Measurements from ENCODE around the gene PRDM16. TPM values are rescaled to one million over a fixed set of nuclear protein-coding genes. Genes with fewer than 3 reads are reported as not detected.

PRDM16 gene
- polyA plus RNA-seq, 2 of the 4 experiments (the other 2 are of a cell fraction) = 0.03 to 0.35 TPM

DNA sequence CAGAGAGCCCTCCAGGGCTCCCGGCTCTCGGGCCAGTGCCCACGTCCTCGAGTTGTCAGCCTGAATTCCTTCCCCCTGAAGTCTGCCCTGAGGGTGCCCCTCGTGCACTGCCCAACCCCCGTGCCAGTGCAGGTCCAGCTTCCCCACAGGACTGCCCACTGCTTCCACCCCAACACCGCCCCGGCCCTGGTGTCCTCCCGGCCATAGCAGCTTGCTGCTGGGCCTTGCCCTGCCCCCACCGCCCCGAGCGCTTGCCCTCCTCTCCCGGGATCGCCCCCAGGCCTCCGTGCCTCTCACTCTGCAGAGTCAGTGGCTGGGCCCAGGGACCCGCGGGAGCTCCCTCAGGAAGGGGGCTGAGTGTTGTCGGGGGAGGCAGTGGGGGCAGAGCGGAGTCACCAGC lies 361.4 kb downstream of the PRDM16 start:
- Histone ChIP-seq H3K4me1 (no peaks in the 10 kb centered on the region), H3K4me3 (no peak overlapping the region), H3K4me2 (no peak overlapping the region), H3K9me3 (no peaks in the 10 kb centered on the region), H3K27ac (no peak overlapping the region)
- POLR2A ChIA-PET = no interaction called here
- FAIRE-seq (no peak), DNase-seq (ENCODE audit: low read depth in 1 of 2, low spot score in 1 of 2) (no peak), ATAC-seq (no peak)
- no peak for TF ChIP-seq ATOH8 (CRISPR knock-in tag; IDR thresholded peaks at IDR 0.05; ENCODE audit: low read depth)
- TF ChIP-seq ZC3H11A (IDR thresholded peaks at IDR 0.05) = no peak
- TF ChIP-seq, protein P1, sequence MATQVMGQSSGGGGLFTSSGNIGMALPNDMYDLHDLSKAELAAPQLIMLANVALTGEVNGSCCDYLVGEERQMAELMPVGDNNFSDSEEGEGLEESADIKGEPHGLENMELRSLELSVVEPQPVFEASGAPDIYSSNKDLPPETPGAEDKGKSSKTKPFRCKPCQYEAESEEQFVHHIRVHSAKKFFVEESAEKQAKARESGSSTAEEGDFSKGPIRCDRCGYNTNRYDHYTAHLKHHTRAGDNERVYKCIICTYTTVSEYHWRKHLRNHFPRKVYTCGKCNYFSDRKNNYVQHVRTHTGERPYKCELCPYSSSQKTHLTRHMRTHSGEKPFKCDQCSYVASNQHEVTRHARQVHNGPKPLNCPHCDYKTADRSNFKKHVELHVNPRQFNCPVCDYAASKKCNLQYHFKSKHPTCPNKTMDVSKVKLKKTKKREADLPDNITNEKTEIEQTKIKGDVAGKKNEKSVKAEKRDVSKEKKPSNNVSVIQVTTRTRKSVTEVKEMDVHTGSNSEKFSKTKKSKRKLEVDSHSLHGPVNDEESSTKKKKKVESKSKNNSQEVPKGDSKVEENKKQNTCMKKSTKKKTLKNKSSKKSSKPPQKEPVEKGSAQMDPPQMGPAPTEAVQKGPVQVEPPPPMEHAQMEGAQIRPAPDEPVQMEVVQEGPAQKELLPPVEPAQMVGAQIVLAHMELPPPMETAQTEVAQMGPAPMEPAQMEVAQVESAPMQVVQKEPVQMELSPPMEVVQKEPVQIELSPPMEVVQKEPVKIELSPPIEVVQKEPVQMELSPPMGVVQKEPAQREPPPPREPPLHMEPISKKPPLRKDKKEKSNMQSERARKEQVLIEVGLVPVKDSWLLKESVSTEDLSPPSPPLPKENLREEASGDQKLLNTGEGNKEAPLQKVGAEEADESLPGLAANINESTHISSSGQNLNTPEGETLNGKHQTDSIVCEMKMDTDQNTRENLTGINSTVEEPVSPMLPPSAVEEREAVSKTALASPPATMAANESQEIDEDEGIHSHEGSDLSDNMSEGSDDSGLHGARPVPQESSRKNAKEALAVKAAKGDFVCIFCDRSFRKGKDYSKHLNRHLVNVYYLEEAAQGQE (IDR thresholded peaks at IDR 0.05) = no peak
- no peak for TF ChIP-seq RNF2 (IDR thresholded peaks at IDR 0.05; ENCODE audit: borderline replicate concordance, low read depth)
- no peak for TF ChIP-seq KDM5A (IDR thresholded peaks at IDR 0.05)
- TF ChIP-seq FOSL2 (IDR thresholded peaks at IDR 0.05) = no peak
- TF ChIP-seq FOSL2 (CRISPR knock-in tag; IDR thresholded peaks at IDR 0.05) = no peak
- no peak for TF ChIP-seq ZSCAN20 (CRISPR knock-in tag; IDR thresholded peaks at IDR 0.05)
- no peak for TF ChIP-seq TP53 (CRISPR knock-in tag; IDR thresholded peaks at IDR 0.05)
- no peak for TF ChIP-seq JUNB (IDR thresholded peaks at IDR 0.05)
- no peak for TF ChIP-seq NPAS2 (CRISPR knock-in tag; IDR thresholded peaks at IDR 0.05; ENCODE audit: borderline replicate concordance)
- TF ChIP-seq NFE2L2 (conservative IDR thresholded peaks at IDR 0.05; ENCODE audit: low read length) = no peak
- TF ChIP-seq RAD21 (conservative IDR thresholded peaks at IDR 0.05 in 1 of 2, IDR thresholded peaks at IDR 0.05 in 1 of 2) = no peak
- TF ChIP-seq BHLHE40 (IDR thresholded peaks at IDR 0.05; ENCODE audit: low read depth, low read length) = no peak
- TF ChIP-seq HOXB5 (CRISPR knock-in tag; IDR thresholded peaks at IDR 0.05) = no peak
- TF ChIP-seq HOXA7 (CRISPR knock-in tag; IDR thresholded peaks at IDR 0.05) = no peak
- CTCF ChIA-PET = interaction anchor here (1.1 to 1.6 kb wide), 2 partner anchors 22 to 102 kb away, joined by 3 to 8 read pairs; no protein-coding TSS in a partner anchor
- 70% methylated on average over 2 of the region's 19 CpGs for WGBS (ENCODE audit: missing lambda C conversion rate)

DNA sequence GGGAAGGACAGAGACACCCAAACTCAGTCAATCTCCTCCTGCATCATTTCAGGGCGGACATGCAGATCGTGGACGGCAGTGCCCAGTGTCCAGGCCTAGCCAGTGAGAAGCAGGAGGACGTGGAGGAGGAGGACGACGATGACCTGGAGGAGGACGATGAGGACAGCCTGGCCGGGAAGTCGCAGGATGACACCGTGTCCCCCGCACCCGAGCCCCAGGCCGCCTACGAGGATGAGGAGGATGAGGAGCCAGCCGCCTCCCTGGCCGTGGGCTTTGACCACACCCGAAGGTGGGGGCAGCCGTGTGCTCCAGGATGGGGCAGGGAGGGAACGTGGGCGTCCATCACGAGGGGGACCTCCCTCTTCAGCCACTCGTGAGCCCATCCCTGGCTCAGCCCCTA lies 361.8 kb downstream of the PRDM16 start:
- no peak for FAIRE-seq
- Histone ChIP-seq H3K27ac (no peak overlapping the region), H3K4me1 (no peaks in the 10 kb centered on the region), H3K4me2 (no peak overlapping the region), H3K4me3 (no peak overlapping the region), H3K9me3 (no peaks in the 10 kb centered on the region)
- 93% methylated on average over 3 of the region's 22 CpGs for WGBS (ENCODE audit: missing lambda C conversion rate)
- DNase-seq (ENCODE audit: low read depth in 1 of 2, low spot score in 1 of 2) = no peak
- peak in 1 of 2 experiments; percentile 36; a peak in 3 of 6 replicates for ATAC-seq
- POLR2A ChIA-PET = no interaction called here
- TF ChIP-seq CTCF (IDR thresholded peaks at IDR 0.05) = no peak
- CTCF ChIA-PET = interaction anchor here (1.1 to 1.6 kb wide), 3 partner anchors 13 to 101 kb away, joined by 3 to 8 read pairs (median 3); no protein-coding TSS in a partner anchor

- DNase-seq (ENCODE audit: low read depth in 1 of 2, low spot score in 1 of 2) (peak in 1 of 2 experiments; percentile 34), FAIRE-seq (no peak), ATAC-seq (peak; percentile 72 to 92)
- ChIA-PET POLR2A (no interaction called here), CTCF (interaction anchor here (1.1 to 1.6 kb wide), 3 partner anchors 13 to 101 kb away, joined by 3 to 7 read pairs (median 3); no protein-coding TSS in a partner anchor)
- Histone ChIP-seq H3K9me3 (no peaks in the 10 kb centered on the region), H3K4me3 (no peak overlapping the region), H3K4me2 (no peak overlapping the region), H3K27ac (no peak overlapping the region), H3K4me1 (no peaks in the 10 kb centered on the region)
- WGBS (ENCODE audit: missing lambda C conversion rate) = 40% methylated on average over 4 of the region's 12 CpGs
- no peak for TF ChIP-seq HMGXB4 (CRISPR knock-in tag; IDR thresholded peaks at IDR 0.05; ENCODE audit: borderline replicate concordance)
- peak; percentile 27; the same call in 2 of the 3 replicates for TF ChIP-seq CTCF (IDR thresholded peaks at IDR 0.05)
These were observed 362.3 kb downstream of the PRDM16 start for GRCh38 chr1:3431266-3431665.

Data from A549 (cell line).